CD4-positive, alpha-beta T cell treated with Interleukin-12 subunit alpha and Interleukin-12 subunit beta, for 1 hour (primary cell): ENCODE results near the gene SSR4.
"Not testable (repeated sequence)": the region's sequence is repeated elsewhere in the genome, so short reads cannot be mapped to it uniquely, and the experiment has no call there.

Source experiments
- DNase-seq: peaks from one replicate; pipeline ENCODE4 v3.0.0-alpha.2; 2020

SSR4 gene

DNA sequence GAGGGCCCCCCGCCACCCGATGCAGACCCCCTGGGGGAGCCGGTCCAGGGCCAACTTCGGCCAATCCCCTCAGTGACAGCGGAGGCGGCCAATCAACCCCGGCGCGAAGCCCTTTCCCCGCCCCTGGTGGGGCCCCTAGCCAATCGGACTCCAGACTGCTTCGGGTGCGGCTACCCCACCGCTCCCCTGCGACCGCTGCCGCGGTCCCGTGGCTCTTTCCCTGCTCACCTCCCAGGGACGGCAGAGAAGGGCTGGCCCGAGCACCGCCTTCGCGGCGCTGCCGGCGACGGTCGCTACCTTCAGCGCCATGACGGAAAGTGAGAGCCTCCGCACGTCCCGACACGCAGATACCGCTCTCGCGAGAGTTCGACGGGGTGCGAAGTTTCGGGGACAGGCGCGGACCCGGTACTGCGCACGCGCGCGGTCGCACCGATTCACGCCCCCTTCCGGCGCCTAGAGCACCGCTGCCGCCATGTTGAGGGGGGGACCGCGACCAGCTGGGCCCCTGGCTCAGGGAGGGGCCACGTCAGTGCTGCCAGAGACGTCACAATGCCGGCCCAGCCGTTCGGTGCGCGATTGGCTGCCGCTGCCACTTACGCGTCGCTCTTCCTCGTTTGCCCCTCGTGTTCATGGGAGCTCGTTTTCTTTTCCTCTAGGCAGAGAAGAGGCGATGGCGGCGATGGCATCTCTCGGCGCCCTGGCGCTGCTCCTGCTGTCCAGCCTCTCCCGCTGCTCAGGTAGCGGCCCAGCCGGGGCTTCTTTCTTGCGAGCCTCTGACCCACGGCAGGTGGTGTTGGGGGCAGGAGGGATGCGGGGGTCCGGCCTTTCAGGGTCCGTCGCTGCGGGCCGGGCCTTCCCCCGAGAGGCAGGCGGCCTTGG, at the start of gene SSR4, which contains the start of gene IDH3G:
TSS of gene SSR4 (plus strand) at position 651 of the 879 bp plus-strand sequence. CDS start at position 671, 20 bp downstream.
TSS of gene IDH3G (minus strand) at position 358 of the 879 bp plus-strand sequence. CDS start at position 309, 49 bp downstream.
- peak; percentile 95 for DNase-seq

DNA sequence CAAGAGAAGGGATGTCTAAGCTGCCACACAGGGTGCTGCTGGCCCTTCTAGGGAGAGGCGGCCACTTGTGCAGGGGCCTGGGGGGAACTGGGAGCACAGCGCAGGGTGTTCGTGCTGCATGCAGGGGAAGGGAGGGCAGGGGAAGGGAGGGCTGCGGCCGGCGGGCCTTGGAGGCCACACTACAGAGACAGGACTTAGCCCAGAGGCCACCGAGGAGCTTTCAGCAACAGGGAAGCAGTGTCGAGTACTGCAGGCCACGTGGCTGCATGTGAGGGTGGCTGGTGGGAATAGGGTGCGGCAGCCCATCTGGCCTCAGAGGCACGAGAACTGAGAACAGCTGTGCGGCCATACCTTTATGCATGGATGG, 49.4 kb upstream of the SSR4 start:
- not testable (repeated sequence) for DNase-seq

DNA sequence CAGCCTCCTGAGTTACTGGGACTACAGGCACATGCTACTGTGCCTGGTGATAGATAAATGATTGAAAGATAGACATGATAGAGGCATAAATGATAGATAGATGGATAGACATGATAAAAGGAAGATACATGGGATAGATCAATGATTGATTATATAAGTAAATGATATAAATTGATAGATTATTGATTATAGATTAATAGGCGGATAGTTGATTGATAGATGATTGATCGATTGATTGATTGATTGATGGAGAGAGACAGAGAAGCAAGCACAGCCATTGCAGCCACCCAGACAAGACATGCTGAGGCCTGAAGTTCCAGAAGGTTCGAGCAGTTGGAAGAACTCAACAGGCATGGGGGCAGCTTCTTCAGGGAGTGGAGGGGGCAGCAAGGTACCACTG, 48.1 kb upstream of the SSR4 start:
- no peak for DNase-seq

DNA sequence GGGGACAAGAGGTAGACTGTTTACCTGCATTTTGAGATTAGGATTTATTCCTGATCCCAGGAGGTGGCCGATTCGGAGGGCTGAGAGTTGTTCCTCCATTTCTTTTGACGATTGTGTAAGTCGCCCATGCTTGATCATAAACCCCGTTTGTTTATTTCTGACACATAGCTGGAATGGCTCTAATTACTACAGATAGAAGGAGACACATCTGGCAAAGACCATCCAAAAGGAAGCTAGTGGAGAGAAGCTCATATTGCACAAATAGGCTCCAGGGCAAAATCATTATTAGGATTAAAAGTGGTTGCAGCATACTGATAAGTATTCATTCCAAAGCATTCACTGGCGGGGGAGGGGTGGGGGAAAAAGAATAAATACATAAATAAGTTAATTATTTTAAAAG, 47.5 kb upstream of the SSR4 start:
- not testable (repeated sequence) for DNase-seq

DNA sequence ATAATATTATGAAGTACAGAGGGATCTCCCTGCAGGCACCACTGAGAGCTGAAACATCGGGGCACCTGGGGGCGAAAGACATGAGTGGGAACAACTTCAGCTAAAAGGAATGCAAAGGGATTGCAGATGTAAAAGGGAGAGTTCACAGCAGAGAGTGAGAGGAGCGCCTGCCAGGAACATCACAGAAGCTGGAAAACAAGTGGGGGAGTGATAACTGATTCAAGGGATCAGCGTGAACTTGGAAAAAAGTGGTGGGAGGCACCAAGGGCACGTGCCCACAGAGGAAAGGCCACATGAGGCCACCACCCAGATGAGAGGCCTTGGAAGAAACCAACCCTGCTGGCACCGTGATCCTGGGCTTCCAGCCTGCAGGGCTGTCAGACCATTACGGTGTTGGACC, 45.5 kb upstream of the SSR4 start:
- not testable (repeated sequence) for DNase-seq

DNA sequence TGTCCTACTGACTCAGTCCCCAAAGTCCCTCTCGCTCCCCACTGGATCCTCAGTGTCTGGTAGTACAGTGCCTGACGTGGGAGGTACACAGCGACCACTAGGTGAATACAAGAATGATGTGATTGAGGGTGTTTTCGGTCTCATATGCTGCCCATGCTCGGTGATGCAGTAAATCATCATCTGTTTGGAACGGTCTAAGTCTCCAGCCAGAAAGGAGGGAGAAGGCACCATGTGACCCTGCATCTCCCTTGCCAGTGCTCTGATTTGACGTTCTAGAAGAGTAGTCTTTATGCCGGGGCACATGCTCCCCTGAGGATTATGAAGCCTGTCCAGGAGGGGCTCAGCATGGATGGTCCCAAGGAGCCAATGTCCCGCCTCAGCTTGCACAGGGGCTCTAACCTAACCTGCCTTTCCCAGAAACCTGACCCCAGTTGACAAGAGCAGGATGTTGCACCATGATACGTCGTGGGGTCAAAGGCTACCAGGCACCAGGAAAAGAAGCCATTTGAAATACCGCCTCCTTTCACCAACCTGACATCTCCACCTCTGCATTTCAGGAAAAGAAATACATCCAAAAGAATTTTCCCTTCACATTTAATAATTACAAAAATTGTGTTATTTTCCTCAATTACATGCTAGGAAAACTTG, 44.2 kb upstream of the SSR4 start:
- DNase-seq: no peak

DNA sequence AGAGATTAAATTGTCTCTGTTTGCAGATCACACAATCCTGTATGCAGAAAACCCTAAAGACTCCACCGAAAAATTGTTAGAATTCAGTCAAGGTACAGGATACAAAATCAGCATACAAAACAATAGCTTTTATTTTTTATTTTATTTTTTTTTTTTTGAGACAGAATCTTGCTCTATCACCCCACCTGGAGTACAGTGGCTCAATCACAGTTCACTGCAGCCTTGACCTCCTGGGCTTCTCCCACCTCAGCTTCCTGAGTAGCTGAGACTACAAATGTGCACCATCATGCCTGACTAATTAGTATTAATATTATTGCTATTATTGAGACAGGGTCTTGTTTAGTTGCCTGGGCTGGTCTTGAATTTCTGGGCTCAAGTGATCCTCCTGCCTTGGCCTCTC, 39.3 kb upstream of the SSR4 start:
- no peak for DNase-seq

DNA sequence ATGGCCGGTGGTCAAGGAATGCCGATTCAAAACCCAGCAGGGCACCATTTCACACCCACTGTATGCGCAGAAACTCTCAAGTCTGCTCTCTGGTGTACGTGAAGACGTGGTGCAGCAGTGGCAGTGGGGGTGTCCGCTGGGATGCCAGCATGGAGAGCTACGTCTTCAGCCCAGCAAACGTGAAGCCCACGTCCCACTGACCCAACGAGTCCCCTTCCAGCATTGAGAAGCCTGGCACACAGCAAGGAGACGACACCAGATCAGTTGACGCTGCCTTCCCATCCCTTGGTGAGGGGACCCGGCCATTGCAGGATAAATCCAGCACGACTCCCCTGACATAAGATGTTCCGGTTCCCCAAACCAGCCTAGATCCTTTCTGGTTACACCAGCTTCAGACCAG, 32.6 kb upstream of the SSR4 start:
- no peak for DNase-seq

DNA sequence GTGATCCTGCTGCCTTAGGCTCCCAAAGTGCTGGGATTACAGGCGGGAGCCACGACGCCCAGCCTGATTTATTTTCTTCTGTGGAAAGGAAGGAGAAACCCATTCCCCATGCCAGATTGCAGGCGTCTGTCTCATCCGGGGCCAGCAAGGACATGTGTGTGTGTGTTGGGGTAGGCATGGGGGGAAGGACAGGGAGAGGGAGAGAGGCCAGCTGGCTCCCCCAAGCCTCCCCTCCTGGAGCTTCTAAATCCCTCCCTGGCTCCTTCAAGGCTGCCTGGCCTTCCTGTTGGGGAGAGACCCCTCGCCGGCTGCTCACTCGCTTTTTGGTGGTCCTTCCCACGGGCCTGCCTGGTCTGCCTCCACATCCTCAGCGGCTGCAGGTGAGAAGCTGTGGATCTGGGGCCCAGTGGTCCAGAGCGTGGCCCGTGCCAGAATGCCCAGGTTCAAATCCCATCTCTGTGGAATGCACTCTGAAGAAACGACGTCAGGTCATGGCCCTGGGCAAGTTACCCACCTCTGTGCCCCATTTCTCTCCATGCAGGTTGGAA, 31.8 kb upstream of the SSR4 start:
- no peak for DNase-seq

DNA sequence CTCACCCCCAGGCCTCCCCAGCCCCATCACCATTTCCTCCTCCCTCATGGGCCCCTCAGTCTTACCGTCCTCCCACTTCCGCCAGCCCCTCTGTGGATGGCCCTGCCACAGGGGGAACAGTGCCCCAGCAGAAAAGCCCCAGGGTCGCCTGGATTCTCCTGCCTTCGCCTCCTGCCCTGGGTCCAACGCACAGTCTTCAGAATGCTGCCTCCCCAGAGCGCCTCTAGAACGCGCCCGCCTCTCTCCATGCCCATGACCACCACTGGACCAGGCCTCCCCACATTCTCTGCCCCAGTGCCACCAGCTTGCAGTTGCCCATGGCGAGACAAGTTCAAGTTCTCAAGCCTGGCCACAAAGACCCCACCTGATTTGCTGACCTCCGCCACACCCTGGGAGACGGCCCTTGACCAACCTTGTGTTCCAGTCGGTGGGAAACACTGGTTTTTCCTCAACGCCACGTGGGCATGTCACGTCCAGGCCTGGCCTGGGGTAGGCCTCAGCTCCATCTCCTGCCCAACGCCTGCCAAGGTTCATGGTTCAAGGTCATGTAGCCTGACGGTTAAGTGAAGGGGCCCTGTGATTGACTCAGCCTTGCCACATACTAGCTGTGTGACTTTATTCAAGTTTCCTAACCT, 31.1 kb upstream of the SSR4 start:
- no peak for DNase-seq

DNA sequence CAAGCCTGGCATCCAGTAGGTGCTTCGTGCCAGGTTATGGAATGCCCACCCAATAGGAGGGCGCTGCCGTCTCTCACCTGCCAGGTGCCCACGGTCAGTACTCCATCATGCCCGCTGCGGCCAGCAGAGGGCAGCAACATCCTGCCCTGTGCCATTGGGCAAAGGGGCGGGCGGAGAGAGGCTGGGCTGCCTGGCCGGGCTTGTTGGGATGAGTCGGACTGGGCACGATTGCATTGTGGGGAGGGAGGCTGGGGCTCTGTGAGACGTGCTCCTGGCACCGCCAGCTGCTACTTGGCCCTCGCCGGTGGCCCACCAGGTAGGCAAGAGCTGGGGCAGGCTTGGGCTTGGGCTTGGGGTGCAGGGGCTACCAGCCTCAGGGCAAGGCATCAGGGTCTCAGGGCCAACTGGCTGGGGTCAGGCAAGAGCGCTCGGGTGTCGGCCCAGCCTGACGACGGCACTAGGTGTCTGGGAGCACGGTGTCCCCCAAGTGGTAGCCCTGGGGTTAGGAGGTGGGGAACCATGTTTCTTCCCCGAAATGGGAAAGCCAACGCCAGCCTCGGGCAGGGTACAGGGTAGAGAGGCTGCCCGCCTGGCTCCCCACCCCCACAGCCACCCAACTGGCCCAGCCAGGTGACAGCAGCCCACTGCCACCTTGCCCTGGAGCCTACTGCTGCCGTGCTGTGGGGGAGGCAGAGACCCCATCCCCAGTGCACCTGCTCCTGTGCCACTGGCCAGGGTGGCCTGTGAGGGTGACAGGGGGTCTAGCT, 30.3 kb upstream of the SSR4 start, which contains the start of gene PLXNB3:
TSS of gene PLXNB3 (plus strand) at position 261 of the 767 bp plus-strand sequence. CDS start 1,287 bp downstream, outside the sequence.
- DNase-seq: peak; percentile 77

DNA sequence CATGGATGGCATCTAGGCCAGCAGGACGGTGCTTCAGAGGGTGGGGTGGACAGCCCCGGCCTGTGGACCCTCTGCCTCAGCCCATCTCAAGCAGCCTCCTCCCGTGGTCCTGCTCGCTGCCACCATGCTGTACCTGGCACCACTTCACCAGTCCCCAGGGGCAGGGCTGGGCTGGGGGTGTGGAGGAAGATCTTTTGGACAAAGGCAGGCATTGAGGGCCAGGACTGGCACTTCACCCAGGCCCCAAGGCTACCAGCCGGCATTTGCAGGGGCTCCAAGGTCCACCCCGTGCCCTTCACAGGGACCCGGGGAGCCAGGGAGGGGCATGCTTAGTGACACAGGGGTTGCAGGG, 29.7 kb upstream of the SSR4 start:
- DNase-seq: no peak

DNA sequence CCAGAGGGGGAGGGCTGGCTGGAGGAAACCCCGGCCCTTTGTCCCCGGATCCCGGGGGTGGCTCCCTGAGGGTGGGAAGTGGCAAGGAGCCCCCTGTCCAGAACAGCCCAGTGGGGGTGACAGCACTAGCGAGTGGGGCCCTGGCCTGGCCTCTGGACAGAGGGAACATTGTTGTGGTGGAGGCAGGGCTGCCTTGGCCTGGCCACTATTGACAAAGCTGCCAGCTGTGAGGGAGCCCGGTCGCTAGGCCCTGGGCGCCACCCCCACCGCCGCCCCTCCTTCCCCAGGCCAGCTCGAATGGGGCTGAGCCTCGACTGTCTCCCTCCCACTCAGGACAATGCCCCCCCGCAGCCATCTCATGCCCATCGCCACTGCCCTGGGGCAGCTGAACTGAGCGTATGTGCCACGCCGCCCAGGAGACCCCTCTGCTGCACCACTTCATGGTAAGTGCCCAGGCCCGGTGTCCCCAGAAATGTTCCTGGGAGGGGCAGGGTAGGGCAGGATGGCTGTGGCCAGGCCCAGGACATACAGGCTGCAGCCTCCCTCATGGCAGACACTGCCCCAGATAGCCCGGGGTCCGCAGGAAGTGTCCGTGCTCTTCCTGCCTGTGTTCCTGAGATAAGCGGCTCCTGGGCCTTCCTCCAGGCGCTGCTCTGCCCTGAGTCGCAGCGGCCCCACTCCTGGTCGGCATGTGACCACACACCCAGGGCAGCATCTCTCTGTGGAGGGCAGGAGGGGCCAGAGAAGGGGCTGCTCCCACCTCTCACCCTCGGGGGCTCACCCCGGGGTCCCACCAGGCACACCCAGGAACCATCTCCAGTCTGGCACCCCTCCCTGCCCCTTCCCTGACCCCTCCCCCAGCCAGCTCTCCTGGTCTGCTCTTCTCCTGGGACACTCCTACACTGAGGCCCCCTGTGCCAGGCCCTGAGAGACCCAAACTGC, 29.1 kb upstream of the SSR4 start:
- no peak for DNase-seq

DNA sequence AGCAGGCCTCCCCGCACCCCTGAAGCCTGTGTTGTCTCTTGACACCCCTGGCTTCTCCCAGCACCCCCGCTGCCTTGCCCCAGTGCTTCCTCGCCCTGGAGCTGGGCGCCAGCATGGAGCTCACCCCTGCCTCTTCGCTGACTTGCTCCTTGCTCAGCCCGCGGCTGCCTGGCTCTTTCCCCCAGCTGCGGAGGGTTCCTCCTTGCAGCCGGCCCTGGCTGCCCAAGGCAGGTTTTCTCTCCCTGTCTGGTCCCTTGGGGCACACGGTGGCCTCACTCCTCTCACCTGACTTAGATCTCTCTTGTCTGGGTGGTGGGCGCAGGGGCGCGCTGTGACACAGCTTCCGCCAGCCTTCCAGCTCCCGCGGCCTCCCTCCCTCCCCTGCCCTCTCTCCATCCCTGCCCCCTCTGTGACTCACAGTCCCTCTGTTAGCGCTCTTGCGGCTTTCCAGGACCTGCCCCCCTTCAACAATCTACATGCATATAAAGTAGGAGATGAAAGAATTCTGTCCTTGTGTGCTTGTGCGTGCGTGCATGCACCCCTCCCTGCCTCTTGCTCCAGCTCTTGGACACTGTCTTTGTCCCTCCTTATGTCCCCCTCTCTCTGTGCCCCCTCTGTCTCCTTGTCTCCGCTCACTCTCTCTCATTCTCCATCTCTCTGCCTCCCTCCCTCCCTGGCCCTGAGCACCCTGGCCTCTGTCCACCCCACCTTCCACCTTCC, 28.2 kb upstream of the SSR4 start:
- DNase-seq: no peak

DNA sequence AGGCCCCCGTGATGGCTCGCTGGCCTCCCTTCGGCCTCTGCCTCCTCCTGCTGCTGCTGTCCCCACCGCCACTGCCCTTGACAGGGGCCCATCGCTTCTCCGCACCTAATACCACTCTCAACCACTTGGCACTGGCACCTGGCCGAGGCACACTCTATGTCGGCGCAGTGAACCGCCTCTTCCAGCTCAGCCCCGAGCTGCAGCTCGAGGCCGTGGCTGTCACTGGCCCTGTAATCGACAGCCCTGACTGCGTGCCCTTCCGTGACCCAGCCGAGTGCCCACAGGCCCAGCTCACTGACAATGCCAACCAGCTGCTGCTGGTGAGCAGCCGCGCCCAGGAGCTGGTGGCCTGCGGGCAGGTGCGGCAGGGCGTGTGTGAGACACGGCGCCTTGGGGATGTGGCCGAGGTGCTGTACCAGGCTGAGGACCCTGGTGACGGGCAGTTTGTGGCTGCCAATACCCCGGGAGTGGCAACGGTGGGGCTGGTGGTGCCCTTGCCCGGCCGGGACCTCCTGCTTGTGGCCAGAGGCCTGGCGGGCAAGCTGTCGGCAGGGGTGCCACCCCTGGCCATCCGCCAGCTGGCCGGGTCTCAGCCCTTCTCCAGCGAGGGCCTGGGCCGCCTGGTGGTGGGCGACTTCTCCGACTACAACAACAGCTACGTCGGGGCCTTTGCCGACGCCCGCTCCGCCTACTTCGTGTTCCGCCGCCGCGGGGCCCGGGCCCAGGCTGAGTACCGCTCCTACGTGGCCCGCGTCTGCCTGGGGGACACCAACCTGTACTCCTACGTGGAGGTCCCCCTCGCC, 27.4 kb upstream of the SSR4 start:
- DNase-seq: no peak

DNA sequence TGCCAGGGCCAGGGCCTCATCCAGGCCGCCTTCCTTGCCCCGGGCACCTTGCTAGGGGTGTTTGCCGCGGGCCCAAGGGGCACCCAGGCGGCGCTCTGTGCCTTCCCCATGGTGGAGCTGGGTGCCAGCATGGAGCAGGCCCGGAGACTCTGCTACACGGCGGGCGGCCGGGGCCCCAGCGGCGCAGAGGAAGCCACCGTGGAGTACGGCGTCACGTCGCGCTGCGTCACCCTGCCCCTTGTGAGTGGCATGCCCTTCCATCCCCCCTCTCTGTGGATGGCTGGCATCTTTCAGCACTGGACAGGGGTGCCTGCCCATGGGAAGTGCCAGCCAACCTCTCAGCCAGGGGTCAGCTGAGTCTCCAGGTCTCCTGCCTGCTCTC, 26.8 kb upstream of the SSR4 start:
- no peak for DNase-seq

DNA sequence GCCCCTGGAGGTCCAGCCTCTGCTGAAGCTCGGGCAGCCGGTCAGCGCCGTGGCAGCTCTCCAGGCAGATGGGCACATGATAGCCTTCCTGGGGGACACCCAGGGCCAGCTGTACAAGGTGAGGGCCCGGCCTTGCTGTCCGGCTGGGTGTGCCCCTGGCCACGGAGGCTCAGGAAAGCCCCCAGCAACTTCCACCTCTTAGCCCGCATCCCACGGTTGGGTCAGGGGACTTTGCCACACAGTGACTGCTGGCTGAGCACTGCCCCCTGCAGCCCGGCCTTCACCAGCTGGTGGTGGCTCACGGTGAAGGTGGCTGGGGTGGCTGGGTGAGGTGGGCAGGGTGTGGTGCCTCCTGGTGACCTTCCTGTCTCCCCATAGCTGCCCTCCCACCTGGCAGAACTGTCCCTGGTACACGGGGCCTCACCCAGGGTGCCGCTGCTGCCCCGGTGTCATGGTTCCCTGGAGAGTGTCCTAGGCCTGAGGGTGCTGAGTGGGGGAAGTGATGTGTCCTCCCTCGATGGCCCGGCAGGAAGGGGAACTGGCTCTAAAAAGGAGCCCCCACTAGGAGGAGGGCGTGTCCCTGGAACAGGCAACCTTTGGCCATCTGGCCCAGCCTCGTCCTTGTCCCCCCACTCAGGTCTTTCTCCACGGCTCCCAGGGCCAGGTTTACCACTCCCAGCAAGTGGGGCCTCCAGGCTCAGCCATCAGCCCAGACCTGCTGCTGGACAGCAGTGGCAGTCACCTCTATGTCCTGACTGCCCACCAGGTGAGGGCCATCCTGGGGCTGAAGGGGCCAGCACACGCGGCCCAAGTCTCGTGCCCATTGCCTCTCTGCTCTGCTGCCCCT, 25.9 kb upstream of the SSR4 start:
- no peak for DNase-seq

DNA sequence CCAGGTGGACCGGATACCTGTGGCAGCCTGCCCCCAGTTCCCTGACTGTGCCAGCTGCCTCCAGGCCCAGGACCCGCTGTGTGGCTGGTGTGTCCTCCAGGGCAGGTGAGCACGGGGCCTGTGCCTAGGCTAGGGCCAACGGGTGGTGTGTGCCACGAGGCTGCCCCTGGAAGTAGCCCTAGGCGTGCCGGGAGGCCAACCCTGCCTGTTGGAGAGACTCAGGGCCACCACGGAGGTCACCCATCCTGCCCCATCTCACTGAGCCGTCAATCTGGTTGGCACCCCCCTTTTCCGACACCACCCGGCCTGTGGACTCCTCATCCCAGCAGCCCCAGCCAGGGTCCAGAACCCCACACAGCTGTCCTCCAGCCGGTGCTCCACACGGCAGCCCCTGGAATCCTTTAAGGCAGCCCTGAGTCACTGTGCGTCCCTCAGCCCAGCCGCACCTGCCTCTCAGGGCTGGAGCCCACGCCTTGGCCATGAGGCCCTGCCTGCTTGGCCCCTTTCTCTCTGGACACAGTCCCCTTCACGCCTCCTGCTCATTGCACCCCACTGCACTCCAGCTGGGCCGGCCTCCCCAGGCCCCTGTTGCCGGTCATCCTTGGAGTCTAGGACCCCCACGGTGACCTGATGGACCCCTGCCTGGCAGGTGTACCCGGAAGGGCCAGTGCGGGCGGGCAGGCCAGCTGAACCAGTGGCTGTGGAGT, 25.2 kb upstream of the SSR4 start:
- DNase-seq: no peak
